ENCODE results near the gene MEGF11.

The MEGF11 gene

DNA sequence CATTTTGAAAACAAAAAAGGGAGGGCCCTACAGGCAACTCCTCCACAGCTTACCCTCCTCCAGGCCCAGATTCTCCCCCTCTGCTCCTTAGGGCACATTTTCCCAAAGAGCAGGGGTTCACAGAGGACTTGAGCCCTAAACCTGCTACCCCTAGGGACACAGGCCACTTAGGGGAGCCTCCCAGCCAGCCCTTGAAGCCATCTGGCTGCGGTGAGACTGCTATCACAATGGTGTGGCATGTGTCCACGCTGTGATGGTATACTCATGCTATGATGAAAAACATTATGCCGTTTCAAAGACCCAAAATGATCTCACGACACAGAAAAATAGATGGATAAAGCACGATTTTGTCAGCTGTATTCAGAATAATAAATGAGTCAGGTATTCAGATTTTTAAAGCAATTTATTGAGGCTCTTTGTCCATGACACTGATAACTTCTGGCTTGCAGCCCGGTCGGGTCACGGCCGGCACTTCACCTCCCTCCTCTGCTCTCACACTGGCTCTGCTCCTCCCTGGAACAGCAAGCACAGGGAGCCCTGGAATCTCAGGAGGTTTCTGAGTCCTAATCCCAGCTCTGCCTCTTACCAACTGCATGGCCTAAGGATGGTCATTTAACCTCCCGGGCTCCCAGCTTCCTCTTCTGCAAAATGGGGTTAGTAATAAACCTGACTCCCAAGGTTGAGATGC is 115.3 kb downstream of the MEGF11 start:
- DNase-seq, result no peak

DNA sequence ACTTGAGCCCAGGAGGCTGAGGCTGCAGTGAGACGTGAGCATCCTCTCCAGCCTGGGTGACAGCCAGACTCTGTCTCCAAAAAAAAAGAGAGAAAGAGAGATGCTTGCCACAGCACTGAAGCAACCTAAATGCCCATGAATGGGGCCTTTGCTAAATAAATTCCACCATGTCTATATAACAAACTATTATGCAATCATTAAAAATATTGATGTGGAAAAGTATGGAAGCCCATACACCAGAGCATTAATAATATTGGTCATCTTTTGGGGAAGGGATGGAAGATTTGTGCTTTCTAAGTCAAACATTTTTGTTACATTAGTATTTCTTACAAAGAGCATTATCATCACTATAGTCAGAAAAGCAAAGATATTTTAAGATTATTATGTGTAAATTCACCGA is 116.6 kb downstream of the MEGF11 start:
- no peak for DNase-seq

DNA sequence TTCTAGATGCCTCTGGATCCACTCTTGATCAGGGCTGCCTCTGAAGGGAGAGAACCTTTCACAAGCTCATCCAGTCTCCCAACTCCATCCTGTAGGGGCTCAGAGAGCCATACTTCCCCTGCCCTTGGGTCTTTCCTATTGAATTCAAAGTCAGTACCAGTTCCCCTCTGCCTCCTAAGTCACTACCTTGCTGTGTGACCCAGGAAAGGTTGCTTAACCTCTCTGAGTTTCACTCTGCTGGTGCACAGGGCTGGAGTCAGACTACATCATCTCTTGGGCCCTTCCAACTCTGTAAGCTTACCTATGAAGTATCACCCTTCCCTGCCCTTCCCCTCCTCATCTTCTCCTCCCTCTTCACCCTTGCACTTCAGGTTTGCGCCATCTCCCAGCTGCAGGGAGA is 117.9 kb downstream of the MEGF11 start:
- no peak for DNase-seq

DNA sequence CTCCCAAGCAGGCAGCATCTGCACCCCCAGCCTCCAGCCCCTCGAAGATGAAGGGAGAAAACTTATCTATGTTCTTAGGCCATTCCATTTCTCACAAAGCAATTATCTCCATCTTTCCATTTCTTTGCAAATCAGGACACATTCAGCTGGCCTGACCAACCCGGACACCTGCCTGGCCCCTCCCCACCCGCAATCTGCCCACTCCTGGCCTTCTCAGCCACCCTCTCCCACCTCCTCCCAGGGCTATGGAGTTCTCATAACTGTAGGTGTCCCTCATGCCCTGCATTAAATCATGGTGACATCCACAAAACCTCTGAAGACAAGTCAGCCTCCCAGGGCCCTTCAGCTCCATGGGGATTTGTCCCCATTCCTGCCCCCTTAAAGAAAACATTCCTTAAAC is 119.3 kb downstream of the MEGF11 start:
- no peak for DNase-seq

DNA sequence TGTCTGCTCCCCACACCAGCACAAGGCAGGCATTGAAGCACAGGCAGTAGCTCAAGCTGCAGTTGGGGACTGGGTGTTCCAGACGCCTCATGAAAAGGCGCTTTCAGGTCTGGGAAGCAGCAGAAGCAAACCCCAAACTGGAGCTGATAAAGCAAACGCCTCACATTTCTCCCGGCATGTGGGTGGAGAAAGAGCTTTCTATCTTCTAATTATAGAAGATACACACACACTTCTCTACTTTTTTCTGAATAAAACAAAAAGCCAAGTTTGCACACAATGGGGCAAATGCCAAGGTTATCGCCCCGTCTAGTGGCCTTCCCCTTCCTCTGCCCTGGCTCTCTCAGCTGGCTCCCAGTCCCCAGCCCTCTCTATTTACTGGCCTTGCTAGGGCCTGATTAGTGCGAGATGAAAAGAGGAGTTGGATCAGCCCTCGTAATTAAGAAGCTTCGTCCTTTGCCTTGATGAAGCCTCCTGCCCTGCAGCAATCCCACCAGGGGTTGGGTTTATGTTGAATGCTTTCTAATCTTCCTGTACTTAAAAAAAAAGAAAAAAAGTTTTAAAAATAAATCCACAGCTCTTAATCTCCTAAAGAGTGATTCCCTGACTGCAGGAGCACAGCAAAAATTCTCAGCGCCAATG is 120.2 kb downstream of the MEGF11 start:
- DNase-seq, result no peak

DNA sequence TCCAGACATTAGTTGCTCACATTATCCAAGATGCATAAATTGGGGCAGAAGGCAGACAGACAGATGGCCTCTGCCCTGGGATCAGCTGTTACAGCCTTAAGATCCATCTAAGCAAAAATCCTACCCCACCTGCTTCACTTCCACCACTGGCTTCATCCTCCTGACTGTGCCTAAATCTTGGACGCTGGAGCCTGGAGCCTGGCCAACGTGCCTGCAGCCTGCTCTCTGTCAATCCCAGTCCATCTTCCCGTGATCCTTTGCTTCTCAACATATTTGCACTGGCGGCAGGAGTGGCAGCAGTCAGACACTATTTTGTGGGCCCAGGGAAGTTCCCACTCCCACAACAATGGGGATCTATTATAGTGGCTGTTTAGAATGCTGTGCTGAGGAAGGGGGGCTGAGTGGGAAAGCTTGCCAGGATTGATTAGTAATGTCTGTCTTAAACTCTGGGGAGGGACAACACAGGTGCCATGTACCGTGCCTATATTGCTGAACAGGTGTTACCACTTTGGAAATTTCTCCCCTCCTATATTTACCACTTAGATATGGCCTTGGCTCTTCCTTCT is 121.2 kb downstream of the MEGF11 start:
- no peak for DNase-seq

DNA sequence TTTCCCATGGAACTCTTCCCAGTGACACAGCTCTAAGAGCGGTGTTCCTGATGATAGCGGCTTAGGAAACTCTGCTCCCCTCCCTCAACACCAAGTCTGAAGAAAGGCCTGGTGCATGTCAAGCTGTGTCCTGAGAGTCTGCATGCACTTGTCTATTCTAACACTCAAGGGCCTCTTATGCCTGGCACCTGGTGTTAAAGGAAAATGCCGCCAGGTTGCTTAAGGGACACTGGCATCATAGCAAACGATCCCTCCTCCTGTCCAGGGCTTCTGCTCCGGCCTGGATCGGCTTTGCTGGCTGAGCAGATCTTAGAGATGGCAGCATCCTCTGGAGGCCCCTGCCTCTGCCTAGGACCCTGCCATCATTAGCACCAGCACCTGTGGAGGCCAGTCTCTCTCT is 121.7 kb downstream of the MEGF11 start:
- no peak for DNase-seq

DNA sequence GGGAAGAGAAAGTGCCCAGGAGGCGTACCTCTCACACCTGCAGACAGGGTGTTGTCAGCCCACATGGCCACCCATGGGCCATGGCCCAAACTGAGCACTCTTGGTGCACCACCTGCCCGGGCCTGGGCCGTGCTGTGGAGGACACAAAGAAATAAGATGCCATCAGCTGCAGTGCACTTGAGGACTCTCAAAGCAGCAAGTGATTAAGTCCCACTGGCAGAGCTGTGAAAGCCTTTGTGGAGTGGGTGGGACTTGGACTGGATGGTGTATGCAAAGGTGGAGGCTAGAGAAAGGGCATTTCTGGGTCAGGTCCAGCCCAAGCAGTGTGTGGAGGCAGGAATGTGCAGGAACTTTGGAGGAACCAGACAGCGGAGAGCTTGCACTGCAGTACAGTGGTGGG is 122.3 kb downstream of the MEGF11 start:
- no peak for DNase-seq

DNA sequence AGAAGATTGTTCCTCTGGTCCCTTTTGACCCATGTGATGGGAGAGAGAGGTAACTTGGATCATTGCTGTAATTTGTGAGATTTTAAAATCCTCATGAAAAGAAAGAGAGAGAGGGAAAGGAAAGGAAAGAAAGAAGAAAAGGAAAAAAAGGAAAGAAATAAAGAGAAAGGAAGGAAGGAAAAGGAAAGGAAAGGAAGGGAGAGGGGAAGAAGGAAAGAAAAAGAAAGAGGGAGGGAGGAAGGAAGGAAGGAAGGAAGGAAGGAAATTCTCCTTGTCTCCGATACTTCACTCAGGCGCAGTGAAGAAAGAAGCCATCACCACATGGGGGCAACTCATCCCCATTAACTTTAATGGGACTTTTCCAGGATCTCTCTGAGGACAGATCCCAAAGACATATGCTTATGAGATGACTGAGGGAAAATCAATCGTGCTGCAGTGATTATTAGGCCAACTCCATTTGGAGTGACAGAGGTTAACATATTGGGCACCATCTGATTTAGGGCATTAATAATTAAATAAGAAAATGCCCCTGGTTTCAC is 123.0 kb downstream of the MEGF11 start:
- no peak for DNase-seq

DNA sequence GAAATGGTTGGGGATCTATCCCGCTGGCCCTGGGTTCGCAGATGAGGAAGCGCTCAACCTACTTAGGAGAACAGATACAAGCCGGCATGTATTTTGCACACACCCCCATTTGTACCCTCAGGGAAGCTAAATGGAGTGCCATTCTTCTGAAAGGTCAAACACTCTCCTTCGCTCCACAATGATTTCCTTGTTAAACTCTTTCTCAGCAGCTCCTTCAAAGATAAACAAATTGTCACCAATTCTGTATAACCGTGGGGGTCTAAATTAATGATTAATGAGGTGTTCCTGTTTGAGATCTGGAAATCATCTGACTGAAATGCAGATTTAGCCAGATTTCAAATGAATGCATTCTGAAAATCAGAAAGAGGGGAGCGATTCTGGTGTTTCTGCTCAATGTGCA is 124.0 kb downstream of the MEGF11 start:
- DNase-seq, result no peak

DNA sequence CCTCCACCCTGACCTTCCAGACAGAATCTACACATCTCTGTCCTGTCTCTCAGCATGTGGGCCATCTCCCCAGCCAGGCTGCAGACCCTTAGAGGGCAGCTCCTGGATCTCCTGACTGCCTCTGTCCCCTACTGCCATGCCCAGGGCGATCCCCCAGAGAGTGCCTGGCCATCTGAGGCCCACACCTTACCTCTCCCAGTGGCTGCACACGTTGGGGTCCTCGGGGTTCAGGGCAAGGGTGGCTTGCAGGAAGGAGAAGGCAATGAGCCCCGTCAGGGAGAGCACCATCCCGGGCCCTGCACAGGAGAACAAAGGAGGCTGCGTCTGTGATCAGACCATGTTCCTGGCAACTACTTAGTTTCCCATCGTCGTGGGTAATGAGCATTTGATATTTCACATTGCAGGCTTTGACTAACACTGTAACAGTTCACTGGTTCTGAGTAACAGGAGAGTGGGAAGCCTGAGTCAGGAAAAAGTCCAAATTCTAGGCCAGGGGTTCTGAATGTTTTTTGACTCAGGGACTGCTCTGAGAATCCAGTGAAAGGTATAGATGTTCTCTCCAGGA is 125.4 kb downstream of the MEGF11 start:
- no peak for DNase-seq

DNA sequence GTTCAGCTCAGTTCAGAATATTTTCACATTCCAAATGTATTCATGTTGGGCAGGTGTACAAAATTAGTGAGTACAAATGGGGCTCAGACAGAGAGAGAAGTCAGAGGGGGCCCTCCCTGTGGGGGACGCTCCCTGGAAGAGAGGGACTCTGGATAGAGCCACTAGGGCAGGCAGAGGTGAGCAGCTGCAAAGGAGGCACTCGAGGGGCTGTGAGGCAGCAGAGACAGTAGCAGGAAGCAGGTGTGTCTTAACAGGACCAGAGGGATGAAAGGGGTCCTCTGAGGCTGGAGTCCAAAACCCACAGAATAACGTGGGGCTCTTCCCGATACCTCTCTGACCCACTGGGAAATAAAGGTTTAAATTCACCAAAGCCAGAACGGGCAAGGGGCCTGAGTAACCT is 127.1 kb downstream of the MEGF11 start:
- DNase-seq, result no peak

DNA sequence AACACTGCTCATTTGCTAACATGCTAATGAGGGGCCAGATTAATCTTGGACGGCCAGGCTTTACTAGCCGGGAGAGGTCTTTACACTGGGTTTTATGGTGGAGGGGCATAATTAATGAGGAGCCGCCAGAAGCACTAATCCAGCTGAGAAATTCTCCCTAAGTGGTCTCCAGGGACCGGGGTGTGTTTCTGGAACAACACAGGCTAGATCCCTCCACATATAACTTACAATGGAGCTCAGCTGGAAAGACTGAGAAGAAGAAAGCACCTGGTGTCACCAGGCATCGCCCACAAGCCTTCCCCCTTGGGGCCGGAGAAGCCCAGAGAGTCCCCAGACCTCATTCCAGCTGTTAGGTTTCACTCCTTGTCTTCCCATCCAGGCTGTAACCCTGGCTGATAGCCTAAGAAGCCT is 127.5 kb downstream of the MEGF11 start:
- no peak for DNase-seq

DNA sequence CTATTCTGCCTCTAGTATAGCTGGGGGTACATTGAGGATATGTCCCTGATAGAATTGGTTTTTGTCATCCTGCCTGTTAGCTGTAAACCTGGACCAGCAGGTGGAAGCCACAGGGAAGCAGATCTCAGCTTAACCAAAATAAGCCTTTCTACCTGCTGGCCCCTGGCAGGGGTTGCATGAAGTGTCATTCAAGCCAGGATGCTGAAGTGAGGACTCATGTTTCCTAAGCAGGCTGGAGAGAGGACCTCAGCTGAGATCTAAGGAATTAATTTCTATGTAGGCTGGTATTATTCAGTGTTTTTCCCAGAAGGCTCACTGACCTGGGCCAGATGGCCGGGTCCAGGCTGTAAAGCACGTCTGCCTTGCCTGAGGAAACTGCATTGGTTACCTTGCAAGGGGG is 128.9 kb downstream of the MEGF11 start:
- no peak for DNase-seq

DNA sequence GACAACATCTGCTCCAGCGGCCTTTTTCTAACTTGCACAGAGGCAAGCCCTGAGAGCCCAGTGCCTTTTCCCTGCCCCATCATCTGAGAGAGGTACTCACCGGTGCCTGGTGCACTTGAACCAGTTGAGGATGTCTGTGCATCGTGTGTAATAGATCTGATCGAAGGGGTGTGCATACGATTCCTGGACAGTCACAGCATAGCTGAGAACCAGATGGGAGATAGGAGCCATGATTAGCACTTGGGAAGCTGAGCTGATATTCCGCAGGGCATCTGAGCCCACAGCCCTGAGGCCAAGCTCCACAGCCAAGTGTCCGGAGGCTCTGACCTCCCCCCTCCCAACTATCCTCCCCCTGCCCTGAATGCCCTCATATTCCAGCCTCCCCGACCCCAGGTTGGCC is 129.8 kb downstream of the MEGF11 start:
- no peak for DNase-seq

DNA sequence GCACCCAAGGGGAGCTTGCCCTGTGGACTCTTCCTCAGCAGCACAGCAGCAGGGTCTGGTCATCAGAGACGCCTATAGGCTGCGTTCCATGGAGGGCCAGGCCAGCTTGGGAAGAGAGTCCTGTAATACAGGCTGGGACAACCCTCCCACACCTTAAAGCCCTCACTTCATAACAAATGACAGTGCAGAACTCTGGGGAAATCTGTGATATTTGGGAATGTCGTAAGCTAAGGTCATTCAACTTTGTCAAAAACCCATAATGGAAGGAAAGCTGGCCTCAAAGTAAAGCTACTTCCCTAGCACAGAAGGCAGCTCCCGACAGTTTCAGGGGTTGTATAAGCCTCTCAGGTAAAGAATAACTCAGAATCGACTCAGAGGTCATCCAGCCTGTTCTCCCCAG is 133.1 kb downstream of the MEGF11 start:
- DNase-seq, result no peak

DNA sequence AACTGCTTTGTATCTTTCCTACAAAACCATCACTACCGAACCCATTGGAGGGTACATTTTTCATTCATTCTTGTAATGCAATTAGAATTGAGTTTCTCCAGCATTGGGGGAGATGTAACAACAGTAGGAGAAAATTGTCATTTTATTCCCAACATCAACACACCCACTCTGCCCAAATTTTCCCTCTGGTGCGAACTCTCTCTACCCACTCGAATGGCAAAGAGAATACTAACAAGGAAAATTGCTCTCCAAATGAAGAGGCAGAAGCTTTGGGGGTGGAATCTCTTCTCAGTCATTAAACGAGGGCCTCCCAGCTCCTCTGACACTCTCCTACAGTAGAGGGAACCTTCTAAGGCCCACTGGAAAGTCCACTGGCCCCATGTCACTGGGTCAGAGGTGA is 135.7 kb downstream of the MEGF11 start:
- no peak for DNase-seq

DNA sequence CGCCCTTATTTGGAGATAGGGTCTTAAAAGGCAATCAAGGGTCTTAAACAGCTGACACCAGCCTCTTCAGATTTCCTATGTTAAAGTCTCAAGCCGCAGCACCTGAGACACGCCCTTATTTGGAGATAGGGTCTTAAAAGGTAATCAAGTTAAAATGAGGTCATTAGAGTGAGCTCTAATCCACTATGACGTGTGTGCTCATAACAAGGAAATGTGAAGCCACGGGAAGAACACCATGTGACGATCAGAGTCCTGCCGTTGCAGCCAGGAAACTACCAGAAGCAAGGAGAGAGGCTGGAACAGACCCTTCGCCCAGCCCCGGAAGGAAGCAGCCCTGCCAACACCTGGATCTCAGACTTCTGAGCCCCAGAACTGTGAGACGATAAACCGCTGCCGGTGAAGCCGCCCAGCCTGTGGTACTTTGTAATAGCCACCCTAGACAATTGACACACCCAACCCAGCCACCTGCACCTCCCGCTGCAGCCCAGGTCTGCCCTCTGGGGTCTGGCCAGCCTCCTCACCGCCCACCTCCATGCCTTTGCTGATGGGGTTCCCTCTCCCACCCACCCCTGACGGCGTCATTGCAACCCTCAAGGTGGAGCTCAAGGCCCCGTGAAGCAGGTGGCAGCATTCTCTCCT is 137.9 kb downstream of the MEGF11 start:
- no peak for DNase-seq

DNA sequence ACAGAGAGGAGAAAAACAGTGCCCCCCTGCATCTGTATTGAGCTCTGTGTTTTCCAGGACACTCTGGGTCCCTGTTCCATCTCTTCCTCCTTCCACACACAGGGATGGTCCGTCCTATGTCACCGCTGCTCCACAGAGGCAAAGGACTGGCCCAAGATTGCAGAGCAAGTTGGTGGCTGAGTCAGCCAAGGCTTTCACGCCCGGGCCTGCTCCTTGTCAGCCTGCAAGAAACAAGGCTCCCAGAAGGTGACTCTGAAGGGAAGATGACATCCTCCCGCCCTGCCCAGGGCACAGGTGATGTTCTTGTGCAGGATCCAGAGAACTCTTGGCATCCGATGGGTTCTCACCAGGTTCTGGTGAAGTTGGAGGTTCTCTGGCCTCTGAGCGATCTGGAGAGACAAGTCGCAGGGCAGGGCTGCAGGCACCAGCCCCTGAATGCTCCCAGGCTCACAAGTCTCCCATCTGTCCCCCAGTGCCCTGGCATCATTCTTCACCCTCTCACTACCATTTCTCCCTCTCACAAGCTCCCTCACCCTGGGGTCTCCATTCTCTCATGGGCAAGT is 138.6 kb downstream of the MEGF11 start:
- no peak for DNase-seq

DNA sequence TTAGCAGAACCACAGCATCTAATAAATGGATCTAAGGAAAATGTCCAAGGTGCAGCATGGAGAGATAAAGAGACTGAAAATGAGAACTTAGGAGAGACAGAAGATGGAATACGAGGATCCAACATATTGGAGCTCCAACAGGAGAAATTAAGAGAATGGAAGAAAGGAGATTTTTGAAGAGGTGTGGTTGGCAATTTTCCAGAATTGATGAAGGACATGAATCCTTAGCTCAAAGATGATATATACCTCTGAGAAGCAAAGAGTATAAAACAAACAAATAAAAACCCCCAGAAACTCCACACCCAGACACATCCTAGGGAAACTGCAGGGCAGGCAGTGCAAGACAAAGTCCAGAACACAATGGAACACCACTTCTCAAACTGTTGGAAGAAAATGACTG is 141.2 kb downstream of the MEGF11 start:
- DNase-seq, result no peak

DNA sequence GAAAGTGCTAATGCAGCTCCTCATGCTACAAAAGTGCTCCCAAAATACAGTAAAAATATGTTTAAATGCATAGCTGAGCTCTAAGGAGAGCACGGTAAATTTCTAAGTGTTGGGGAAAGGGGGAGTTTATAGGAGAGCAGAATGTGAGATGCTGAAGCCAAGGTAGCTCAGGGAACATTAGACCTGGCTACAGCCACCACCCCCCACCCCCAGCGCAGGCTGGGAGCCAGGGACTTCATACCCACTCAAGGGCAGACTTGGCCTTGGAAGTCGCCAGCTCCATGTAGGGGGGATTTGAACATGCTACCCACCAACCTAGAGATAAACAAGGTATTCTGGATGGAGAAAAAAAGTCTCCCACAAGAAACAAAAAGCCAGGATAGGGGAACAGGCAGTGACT is 142.2 kb downstream of the MEGF11 start:
- DNase-seq, result no peak

DNA sequence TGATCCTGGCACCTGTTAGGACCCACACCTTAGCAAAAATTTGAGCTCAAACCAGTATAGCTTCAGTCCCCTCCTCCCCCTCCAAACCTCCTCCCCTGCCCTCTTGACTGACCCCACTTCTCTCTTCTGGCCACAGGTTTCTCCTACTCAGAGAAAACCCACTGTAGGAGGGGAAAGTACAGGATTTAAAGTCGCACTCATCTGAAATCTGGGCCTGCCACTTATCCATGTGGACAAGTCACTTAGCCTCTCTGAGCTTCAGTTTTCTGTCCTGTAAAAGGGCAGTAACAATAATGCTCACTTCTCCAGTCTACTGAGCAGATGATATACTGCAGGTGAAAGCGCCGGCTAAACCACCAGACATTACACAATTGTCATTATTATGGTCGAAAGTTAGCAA is 142.7 kb downstream of the MEGF11 start:
- DNase-seq, result no peak

DNA sequence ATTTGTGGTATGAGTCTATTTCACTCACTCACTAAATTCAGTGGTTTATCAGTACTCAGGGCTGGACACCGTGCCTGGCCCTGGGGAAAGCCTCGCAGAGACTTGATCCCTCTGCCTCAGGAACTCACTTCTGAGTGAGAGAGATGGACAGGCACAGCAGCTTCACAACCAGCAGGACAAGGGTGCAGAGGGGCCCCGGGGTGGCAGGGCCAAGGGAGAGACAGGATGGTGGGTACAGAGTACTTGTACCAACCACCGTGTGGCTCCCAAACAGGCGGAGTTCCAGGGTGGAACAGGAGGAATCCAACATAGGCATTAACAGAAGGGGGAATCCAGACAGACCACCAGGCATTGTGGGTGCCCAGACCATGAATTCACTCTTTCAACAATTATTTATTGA is 143.7 kb downstream of the MEGF11 start:
- no peak for DNase-seq
